Thymus (tissue), 11 donors: ENCODE measurements around the gene IL1RAPL1. TPM values are rescaled to one million over a fixed set of nuclear protein-coding genes. Genes with fewer than 3 reads are reported as not detected.

ENCODE experiments used
- DNase-seq, 9 donors: peaks; one replicate each; pipeline ENCODE4 v3.0.0-alpha.2; 2013; ENCODE audit warnings: low spot score in 9 of 9, low read depth in 6 of 9, missing footprints in 1 of 9
- H3K27ac ChIP-seq, 2 donors: one replicate each; pipeline ENCODE4 v1.5.1; 2013; ENCODE audit warnings: control low read depth in 1 of 2, low read depth in 1 of 2, low read length in 1 of 2, mild to moderate bottlenecking in 1 of 2, moderate library complexity in 1 of 2
- H3K27me3 ChIP-seq, 2 donors: one replicate each; pipeline ENCODE4 v1.5.1; 2013; ENCODE audit warnings: low read length in 1 of 2; ENCODE audit not compliant: control insufficient read depth in 2 of 2, insufficient read depth in 1 of 2
- H3K36me3 ChIP-seq, 2 donors: one replicate each; pipeline ENCODE4 v1.5.1; 2013; ENCODE audit warnings: low read length in 1 of 2, mild to moderate bottlenecking in 1 of 2, moderate library complexity in 1 of 2; ENCODE audit not compliant: control insufficient read depth in 2 of 2, insufficient read depth in 2 of 2
- H3K4me1 ChIP-seq, 2 donors: one replicate each; pipeline ENCODE4 v1.5.1; 2013; ENCODE audit warnings: low read length in 2 of 2; ENCODE audit not compliant: control insufficient read depth in 2 of 2, insufficient read depth in 2 of 2
- H3K4me3 ChIP-seq, 2 donors: one replicate each; pipeline ENCODE4 v1.5.1; 2013; ENCODE audit warnings: low read length in 2 of 2, control low read depth in 1 of 2, mild to moderate bottlenecking in 1 of 2
- H3K9me3 ChIP-seq, 2 donors: one replicate each; pipeline ENCODE4 v1.5.1; 2013; ENCODE audit warnings: low read length in 1 of 2, mild to moderate bottlenecking in 1 of 2; ENCODE audit not compliant: control insufficient read depth in 2 of 2, insufficient read depth in 1 of 2
- WGBS: extraction: QIAGEN DNeasy Blood & Tissue Kit; methylation state at CpG from one replicate; pipeline ENCODE4 v1.1.7; 2013; 5-methylcytosine and 5-hydroxymethylcytosine counted together
- polyA plus RNA-seq: library from polyadenylated mRNA; stranded (reverse); fragments of 200-250 nt; gene quantifications from one replicate; pipeline ENCODE4 v1.2.3, GENCODE V29; 2013
- total RNA-seq: library from RNA; stranded (reverse); fragments of 120-200 nt; gene quantifications from one replicate; pipeline ENCODE4 v1.2.4, GENCODE V29; 2013
- donor health status: healthy.

Gene IL1RAPL1
- total and polyA plus RNA-seq, 2 donors = 0.02 to 0.33 TPM

GRCh38 chrX:28609917-28610613 lies 22.8 kb downstream of the IL1RAPL1 start:
- WGBS = 82% methylated on average over 5 of the region's 5 CpGs
- DNase-seq = no peak

GRCh38 chrX:28610746-28611145 lies 23.5 kb downstream of the IL1RAPL1 start:
- 94% methylated on average over 4 of the region's 4 CpGs for WGBS
- no peaks in the 10 kb centered on the region for H3K36me3 ChIP-seq
- DNase-seq = no peak
- H3K27ac ChIP-seq = no peak overlapping the region
- peaks cover 0 to 3% of the 10 kb centered on the region in 2 donors for H3K9me3 ChIP-seq
- H3K27me3 ChIP-seq = no peaks in the 10 kb centered on the region
- H3K4me3 ChIP-seq = no peak overlapping the region
- no peaks in the 10 kb centered on the region for H3K4me1 ChIP-seq

More at GRCh38 chrX:28609917-28610613, 22.8 kb downstream of the IL1RAPL1 start:
- Histone ChIP-seq H3K4me1 (no peaks in the 10 kb centered on the region), H3K27ac (no peak overlapping the region), H3K4me3 (no peak overlapping the region), H3K27me3 (no peaks in the 10 kb centered on the region), H3K36me3 (no peaks in the 10 kb centered on the region), H3K9me3 (peaks cover 0 to 3% of the 10 kb centered on the region in 2 donors)

GRCh38 chrX:28613558-28613957 lies 26.3 kb downstream of the IL1RAPL1 start:
- H3K27me3 ChIP-seq = no peaks in the 10 kb centered on the region
- DNase-seq = no peak
- no peaks in the 10 kb centered on the region for H3K4me1 ChIP-seq
- whole genome bisulfite sequencing = 61% methylated on average over 1 of the region's 1 CpG
- no peak overlapping the region for H3K4me3 ChIP-seq
- H3K27ac ChIP-seq = no peak overlapping the region
- H3K36me3 ChIP-seq = no peaks in the 10 kb centered on the region
- peaks cover 0 to 3% of the 10 kb centered on the region in 2 donors for H3K9me3 ChIP-seq

GRCh38 chrX:28625223-28625622 lies 38.0 kb downstream of the IL1RAPL1 start:
- no peak for DNase-seq
- Histone ChIP-seq H3K9me3 (no peaks in the 10 kb centered on the region), H3K4me1 (no peaks in the 10 kb centered on the region), H3K36me3 (no peaks in the 10 kb centered on the region), H3K27me3 (no peaks in the 10 kb centered on the region), H3K27ac (no peak overlapping the region), H3K4me3 (no peak overlapping the region)
- 81% methylated on average over 2 of the region's 2 CpGs for WGBS

GRCh38 chrX:28626515-28626914 lies 39.3 kb downstream of the IL1RAPL1 start:
- Histone ChIP-seq H3K27me3 (no peaks in the 10 kb centered on the region), H3K4me1 (no peaks in the 10 kb centered on the region), H3K36me3 (no peaks in the 10 kb centered on the region), H3K27ac (no peak overlapping the region), H3K4me3 (no peak overlapping the region), H3K9me3 (no peaks in the 10 kb centered on the region)
- WGBS = 94% methylated on average over 2 of the region's 2 CpGs
- no peak for DNase-seq

- Histone ChIP-seq H3K36me3 (no peaks in the 10 kb centered on the region), H3K27me3 (no peaks in the 10 kb centered on the region), H3K9me3 (no peaks in the 10 kb centered on the region), H3K4me1 (no peaks in the 10 kb centered on the region), H3K27ac (no peak overlapping the region), H3K4me3 (no peak overlapping the region)
- no peak for DNase-seq
Observed at GRCh38 chrX:28628120-28628519, 40.9 kb downstream of the IL1RAPL1 start.

- Histone ChIP-seq H3K9me3 (no peaks in the 10 kb centered on the region), H3K27me3 (no peaks in the 10 kb centered on the region), H3K36me3 (no peaks in the 10 kb centered on the region), H3K4me3 (no peak overlapping the region), H3K27ac (no peak overlapping the region), H3K4me1 (no peaks in the 10 kb centered on the region)
- no peak for DNase-seq
- WGBS = 95% methylated on average over 3 of the region's 3 CpGs
Observed at GRCh38 chrX:28638775-28639174, 51.5 kb downstream of the IL1RAPL1 start.

GRCh38 chrX:28639451-28639850 lies 52.2 kb downstream of the IL1RAPL1 start:
- H3K27me3 ChIP-seq = no peaks in the 10 kb centered on the region
- no peaks in the 10 kb centered on the region for H3K4me1 ChIP-seq
- DNase-seq = no peak
- H3K9me3 ChIP-seq = no peaks in the 10 kb centered on the region
- H3K27ac ChIP-seq = no peak overlapping the region
- 38% methylated on average over 2 of the region's 2 CpGs for WGBS
- no peak overlapping the region for H3K4me3 ChIP-seq
- H3K36me3 ChIP-seq = no peaks in the 10 kb centered on the region

GRCh38 chrX:28649541-28649940 lies 62.3 kb downstream of the IL1RAPL1 start:
- Histone ChIP-seq H3K4me1 (no peaks in the 10 kb centered on the region), H3K4me3 (no peak overlapping the region), H3K27ac (no peak overlapping the region), H3K9me3 (no peaks in the 10 kb centered on the region), H3K36me3 (no peaks in the 10 kb centered on the region), H3K27me3 (no peaks in the 10 kb centered on the region)
- WGBS = 94% methylated on average over 3 of the region's 3 CpGs
- DNase-seq = no peak
